Measurements from ENCODE around the gene DOK3. TPM values are rescaled to one million over a fixed set of nuclear protein-coding genes. Genes with fewer than 3 reads are reported as not detected.
A peak's percentile ranks its signal among the peaks of the same experiment; 100 is the strongest.

The DOK3 gene
- total RNA-seq, 1 donor from 2014 or later, result 11.6 TPM

DNA sequence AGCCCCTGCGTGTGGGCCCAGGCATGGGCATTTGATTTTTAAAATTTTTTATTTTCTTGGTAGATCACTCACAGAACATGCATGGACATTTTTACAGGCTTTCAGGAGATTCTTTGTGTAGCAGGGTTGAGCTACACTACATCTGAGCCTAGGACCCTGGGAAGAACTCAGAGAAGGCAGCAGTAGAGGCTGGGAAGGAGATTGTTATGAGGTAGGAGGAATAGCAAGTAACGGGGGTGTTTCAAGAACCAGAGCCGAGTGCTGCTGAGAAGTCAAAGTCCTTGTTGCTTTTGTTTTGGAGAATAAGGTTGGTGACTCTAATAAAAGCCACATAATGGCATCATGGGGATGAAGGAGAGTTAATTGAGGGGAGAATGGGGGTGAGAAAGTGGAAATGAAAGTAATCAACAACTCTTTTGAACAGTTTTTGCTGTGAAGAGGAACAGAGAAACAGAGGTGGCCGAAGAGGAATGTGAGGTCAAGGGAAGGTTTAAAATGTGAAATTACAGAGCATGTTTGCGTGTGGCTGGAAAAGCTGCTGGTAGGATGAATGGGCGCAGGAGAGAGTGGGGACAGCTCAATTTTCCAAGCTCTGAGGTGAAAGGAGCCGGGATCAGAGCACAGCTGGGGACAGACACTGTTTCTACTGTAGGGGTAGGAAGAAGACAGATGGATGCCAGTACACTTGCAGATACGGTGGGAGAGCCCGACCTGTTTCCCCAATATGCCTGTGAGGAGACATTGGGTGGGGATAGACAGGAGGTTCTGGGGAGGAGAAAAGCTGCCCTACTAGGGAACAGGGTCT is 7.5 kb downstream of the DOK3 start:
- no peak for DNase-seq (ENCODE audit: low spot score, unreplicated experiment)
- H3K4me3 Mint-ChIP-seq (ENCODE audit: low read depth), result no peak overlapping the region
- TF ChIP-seq, protein P1, sequence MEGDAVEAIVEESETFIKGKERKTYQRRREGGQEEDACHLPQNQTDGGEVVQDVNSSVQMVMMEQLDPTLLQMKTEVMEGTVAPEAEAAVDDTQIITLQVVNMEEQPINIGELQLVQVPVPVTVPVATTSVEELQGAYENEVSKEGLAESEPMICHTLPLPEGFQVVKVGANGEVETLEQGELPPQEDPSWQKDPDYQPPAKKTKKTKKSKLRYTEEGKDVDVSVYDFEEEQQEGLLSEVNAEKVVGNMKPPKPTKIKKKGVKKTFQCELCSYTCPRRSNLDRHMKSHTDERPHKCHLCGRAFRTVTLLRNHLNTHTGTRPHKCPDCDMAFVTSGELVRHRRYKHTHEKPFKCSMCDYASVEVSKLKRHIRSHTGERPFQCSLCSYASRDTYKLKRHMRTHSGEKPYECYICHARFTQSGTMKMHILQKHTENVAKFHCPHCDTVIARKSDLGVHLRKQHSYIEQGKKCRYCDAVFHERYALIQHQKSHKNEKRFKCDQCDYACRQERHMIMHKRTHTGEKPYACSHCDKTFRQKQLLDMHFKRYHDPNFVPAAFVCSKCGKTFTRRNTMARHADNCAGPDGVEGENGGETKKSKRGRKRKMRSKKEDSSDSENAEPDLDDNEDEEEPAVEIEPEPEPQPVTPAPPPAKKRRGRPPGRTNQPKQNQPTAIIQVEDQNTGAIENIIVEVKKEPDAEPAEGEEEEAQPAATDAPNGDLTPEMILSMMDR (IDR thresholded peaks at IDR 0.05; ENCODE audit: unreplicated experiment), result no peak

DNA sequence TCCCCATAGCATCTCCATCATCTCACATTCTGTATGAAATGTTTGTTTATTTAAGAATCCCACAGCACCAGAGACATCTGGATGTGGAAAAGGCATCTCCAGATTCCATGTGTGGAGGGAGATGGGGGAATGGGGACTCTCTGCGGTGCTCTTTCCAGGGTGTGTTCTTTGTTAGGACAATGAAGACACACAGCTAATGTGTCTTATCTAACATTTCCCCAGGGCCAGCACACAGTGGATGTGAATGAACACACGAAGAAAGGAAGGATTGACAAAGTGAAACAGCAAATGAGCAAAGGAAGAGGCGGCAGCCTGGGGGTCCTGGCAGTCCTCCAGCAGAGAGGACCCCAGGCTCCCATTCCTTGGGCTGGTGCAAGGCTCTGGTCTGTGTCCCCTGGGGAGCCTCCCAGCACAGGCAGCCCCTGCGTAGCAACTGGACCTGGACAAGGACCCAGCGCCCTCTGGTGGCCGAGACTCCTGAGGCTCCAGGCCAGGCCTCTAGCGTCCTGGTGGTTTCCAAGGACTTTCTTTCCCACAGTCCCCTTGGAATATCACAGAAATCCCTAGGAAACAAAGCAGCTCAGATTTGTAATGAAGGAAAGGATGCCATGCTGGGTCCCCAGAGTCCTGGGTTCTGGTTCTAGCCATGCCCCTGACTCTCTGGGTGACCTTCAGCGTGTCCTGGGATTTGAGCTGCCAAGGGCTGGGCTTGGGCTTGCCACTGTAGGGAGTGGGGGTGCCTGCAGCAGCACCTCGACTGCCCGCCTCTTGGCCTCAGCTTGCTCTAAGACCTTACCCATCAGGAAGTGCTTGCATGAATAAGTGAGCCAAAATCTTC is 8.7 kb downstream of the DOK3 start:
- Mint-ChIP-seq H3K36me3 (ENCODE audit: insufficient read depth) (no peaks in the 10 kb centered on the region), H3K9me3 (ENCODE audit: low read depth) (no peaks in the 10 kb centered on the region), H3K27ac (no peak overlapping the region), H3K4me3 (ENCODE audit: low read depth) (no peak overlapping the region), H3K27me3 (peaks cover 28% of the 10 kb centered on the region), H3K4me1 (ENCODE audit: low read depth) (peaks cover 13% of the 10 kb centered on the region)
- TF ChIP-seq, protein P1 (IDR thresholded peaks at IDR 0.05; ENCODE audit: unreplicated experiment), result peak; percentile 95
- DNase-seq (ENCODE audit: low spot score, unreplicated experiment), result peak; percentile 88

More for the DNA sequence above, 7.5 kb downstream of the DOK3 start:
- peaks cover 28% of the 10 kb centered on the region for H3K27me3 Mint-ChIP-seq
- H3K27ac Mint-ChIP-seq, result no peak overlapping the region
- H3K36me3 Mint-ChIP-seq (ENCODE audit: insufficient read depth), result peaks cover 1% of the 10 kb centered on the region
- no peaks in the 10 kb centered on the region for H3K9me3 Mint-ChIP-seq (ENCODE audit: low read depth)
- H3K4me1 Mint-ChIP-seq (ENCODE audit: low read depth), result peaks cover 9% of the 10 kb centered on the region

DNA sequence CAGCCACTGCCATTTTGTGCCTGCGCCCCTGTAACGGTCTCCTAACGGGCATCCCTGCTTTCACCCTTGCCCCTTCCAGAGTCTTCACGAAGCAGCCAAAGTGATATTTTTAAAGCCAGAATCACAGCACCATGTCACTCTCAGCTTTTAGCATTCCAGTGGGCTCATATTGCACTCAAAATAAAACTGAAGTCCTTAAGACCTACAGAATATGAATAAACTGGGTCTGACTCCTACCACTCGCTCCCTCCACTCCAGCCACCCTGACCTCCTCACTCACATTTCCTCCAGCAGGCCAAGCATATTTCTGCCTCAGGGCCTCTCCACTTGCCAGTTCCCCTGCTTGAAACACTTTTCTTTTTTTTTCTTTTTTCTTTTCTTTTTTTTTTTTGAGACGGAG is 9.8 kb downstream of the DOK3 start:
- no peak for DNase-seq (ENCODE audit: low spot score, unreplicated experiment)
- Mint-ChIP-seq H3K4me1 (ENCODE audit: low read depth) (peaks cover 13% of the 10 kb centered on the region), H3K9me3 (ENCODE audit: low read depth) (no peaks in the 10 kb centered on the region), H3K27ac (no peak overlapping the region), H3K27me3 (peaks cover 28% of the 10 kb centered on the region), H3K36me3 (ENCODE audit: insufficient read depth) (no peaks in the 10 kb centered on the region), H3K4me3 (ENCODE audit: low read depth) (no peak overlapping the region)
- TF ChIP-seq, protein P1 (IDR thresholded peaks at IDR 0.05; ENCODE audit: unreplicated experiment), result no peak

GRCh38 chr5:177498013-177498787 is 11.4 kb downstream of the DOK3 start:
- H3K27me3 Mint-ChIP-seq, result peaks cover 28% of the 10 kb centered on the region
- H3K4me1 Mint-ChIP-seq (ENCODE audit: low read depth), result peaks cover 13% of the 10 kb centered on the region
- no peak for DNase-seq (ENCODE audit: low spot score, unreplicated experiment)
- no peaks in the 10 kb centered on the region for H3K36me3 Mint-ChIP-seq (ENCODE audit: insufficient read depth)
- TF ChIP-seq, protein P1 (IDR thresholded peaks at IDR 0.05; ENCODE audit: unreplicated experiment), result no peak
- no peaks in the 10 kb centered on the region for H3K9me3 Mint-ChIP-seq (ENCODE audit: low read depth)
- peak overlapping the region; percentile 67 for H3K4me3 Mint-ChIP-seq (ENCODE audit: low read depth)
- peak overlapping the region; percentile 79 for H3K27ac Mint-ChIP-seq
